DOHH2 (cell line): ENCODE results near the gene KCNJ6.
"Not testable (repeated sequence)": the region's sequence is repeated elsewhere in the genome, so short reads cannot be mapped to it uniquely, and the experiment has no call there.

Experiments used
- H3F3A ChIP-seq: fragments of 200-600 bp; sonication (generic), shearing (Covaris generic); 2 replicates; pipeline ENCODE4 v1.6.0; 2016; ENCODE audit warnings: antibody characterized with exemption, mild to moderate bottlenecking; ENCODE audit not compliant: control insufficient read depth, insufficient read depth
- H3K27ac ChIP-seq: fragments of 200-600 bp; sonication (generic); 2 replicates; pipeline ENCODE4 v1.5.1; 2014; ENCODE audit warnings: low read depth, mild to moderate bottlenecking, low read length, moderate library complexity
- H3K27me3 ChIP-seq: fragments of 200-600 bp; sonication (generic); 2 replicates; pipeline ENCODE4 v1.6.1; 2014; ENCODE audit warnings: mild to moderate bottlenecking, low read length, mixed read lengths; ENCODE audit not compliant: control insufficient read depth
- H3K36me3 ChIP-seq: fragments of 200-600 bp; sonication (generic); 2 replicates; pipeline ENCODE4 v1.6.1; 2014; ENCODE audit warnings: mild to moderate bottlenecking, low read length, moderate library complexity, mixed read lengths; ENCODE audit not compliant: control insufficient read depth
- H3K4me1 ChIP-seq: fragments of 200-600 bp; sonication (generic); 2 replicates; pipeline ENCODE4 v1.6.1; 2014; ENCODE audit warnings: mild to moderate bottlenecking, low read length, mixed read lengths; ENCODE audit not compliant: control insufficient read depth
- H3K4me2 ChIP-seq: fragments of 200-600 bp; sonication (generic); 2 replicates; pipeline ENCODE4 v1.6.0; 2014; ENCODE audit warnings: mild to moderate bottlenecking, low read length, moderate library complexity
- H3K4me3 ChIP-seq: fragments of 200-600 bp; sonication (generic); 2 replicates; pipeline ENCODE4 v1.5.1; 2014; ENCODE audit warnings: mild to moderate bottlenecking, low read length, mixed read lengths
- H3K79me2 ChIP-seq: fragments of 200-600 bp; sonication (generic); 2 replicates; pipeline ENCODE4 v1.6.1; 2014; ENCODE audit warnings: mild to moderate bottlenecking, low read length, mixed read lengths; ENCODE audit not compliant: control insufficient read depth
- H3K9me2 ChIP-seq: fragments of 200-600 bp; sonication (generic); replicated peaks from 2 replicates; pipeline ENCODE4 v1.6.1; 2014; ENCODE audit warnings: mild to moderate bottlenecking, low read length, mixed read lengths; ENCODE audit not compliant: control insufficient read depth
- H3K9me3 ChIP-seq: fragments of 200-600 bp; sonication (generic); 2 replicates; pipeline ENCODE4 v1.6.1; 2014; ENCODE audit warnings: antibody characterized with exemption, low read length, mixed read lengths; ENCODE audit not compliant: control insufficient read depth, insufficient read depth
- H4K20me1 ChIP-seq: fragments of 200-600 bp; sonication (generic); 2 replicates; pipeline ENCODE4 v1.6.0; 2014; ENCODE audit warnings: low read depth, mild to moderate bottlenecking, antibody characterized with exemption, low read length, moderate library complexity; ENCODE audit not compliant: control insufficient read depth, insufficient read depth
- EZH2phosphoT487 ChIP-seq: fragments of 200-600 bp; sonication (generic); IDR thresholded peaks from 2 replicates; pipeline ENCODE4 v1.6.1; 2017; ENCODE audit warnings: borderline replicate concordance, mild to moderate bottlenecking, antibody characterized with exemption, low read length, moderate library complexity, mixed read lengths
- TF ChIP-seq, protein P1 (sequence below): fragments of 200-600 bp; sonication (generic); IDR thresholded peaks from one replicate; pipeline ENCODE4 v1.5.1; 2014; ENCODE audit warnings: antibody characterized with exemption, mild to moderate bottlenecking, low read depth, low read length; ENCODE audit not compliant: poor library complexity, severe bottlenecking

KCNJ6 gene

GRCh38 chr21:37588644-37589043 is 327.6 kb downstream of the KCNJ6 start:
- not testable (repeated sequence) for H3K4me3 ChIP-seq, H3K9me3 ChIP-seq, H3F3A ChIP-seq, H4K20me1 ChIP-seq, H3K4me1 ChIP-seq, H3K36me3 ChIP-seq, H3K4me2 ChIP-seq, H3K9me2 ChIP-seq, H3K27me3 ChIP-seq, H3K79me2 ChIP-seq, H3K27ac ChIP-seq

GRCh38 chr21:37587635-37588177 is 328.6 kb downstream of the KCNJ6 start:
- no peaks in the 10 kb centered on the region for H3K9me2 ChIP-seq
- no peaks in the 10 kb centered on the region for H3K9me3 ChIP-seq
- H3K4me2 ChIP-seq = no peak overlapping the region
- no peaks in the 10 kb centered on the region for H3K27me3 ChIP-seq
- no peak overlapping the region for H3K4me3 ChIP-seq
- no peaks in the 10 kb centered on the region for H3K79me2 ChIP-seq
- no peaks in the 10 kb centered on the region for H3K36me3 ChIP-seq
- H3K27ac ChIP-seq = no peak overlapping the region
- TF ChIP-seq, protein P1, sequence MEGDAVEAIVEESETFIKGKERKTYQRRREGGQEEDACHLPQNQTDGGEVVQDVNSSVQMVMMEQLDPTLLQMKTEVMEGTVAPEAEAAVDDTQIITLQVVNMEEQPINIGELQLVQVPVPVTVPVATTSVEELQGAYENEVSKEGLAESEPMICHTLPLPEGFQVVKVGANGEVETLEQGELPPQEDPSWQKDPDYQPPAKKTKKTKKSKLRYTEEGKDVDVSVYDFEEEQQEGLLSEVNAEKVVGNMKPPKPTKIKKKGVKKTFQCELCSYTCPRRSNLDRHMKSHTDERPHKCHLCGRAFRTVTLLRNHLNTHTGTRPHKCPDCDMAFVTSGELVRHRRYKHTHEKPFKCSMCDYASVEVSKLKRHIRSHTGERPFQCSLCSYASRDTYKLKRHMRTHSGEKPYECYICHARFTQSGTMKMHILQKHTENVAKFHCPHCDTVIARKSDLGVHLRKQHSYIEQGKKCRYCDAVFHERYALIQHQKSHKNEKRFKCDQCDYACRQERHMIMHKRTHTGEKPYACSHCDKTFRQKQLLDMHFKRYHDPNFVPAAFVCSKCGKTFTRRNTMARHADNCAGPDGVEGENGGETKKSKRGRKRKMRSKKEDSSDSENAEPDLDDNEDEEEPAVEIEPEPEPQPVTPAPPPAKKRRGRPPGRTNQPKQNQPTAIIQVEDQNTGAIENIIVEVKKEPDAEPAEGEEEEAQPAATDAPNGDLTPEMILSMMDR = no peak
- TF ChIP-seq EZH2phosphoT487 = no peak
- H3F3A ChIP-seq = no peaks in the 10 kb centered on the region
- H4K20me1 ChIP-seq = no peaks in the 10 kb centered on the region
- no peaks in the 10 kb centered on the region for H3K4me1 ChIP-seq

GRCh38 chr21:37587203-37587602 is 329.1 kb downstream of the KCNJ6 start:
- TF ChIP-seq EZH2phosphoT487 = no peak
- TF ChIP-seq, protein P1 = no peak
- Histone ChIP-seq H3K36me3 (no peaks in the 10 kb centered on the region), H3K4me2 (no peak overlapping the region), H3K79me2 (no peaks in the 10 kb centered on the region), H3K4me1 (no peaks in the 10 kb centered on the region), H3F3A (no peaks in the 10 kb centered on the region), H3K4me3 (no peak overlapping the region), H4K20me1 (no peaks in the 10 kb centered on the region), H3K9me3 (no peaks in the 10 kb centered on the region), H3K27ac (no peak overlapping the region), H3K9me2 (no peaks in the 10 kb centered on the region), H3K27me3 (no peaks in the 10 kb centered on the region)

- H4K20me1 ChIP-seq = no peaks in the 10 kb centered on the region
- H3K4me3 ChIP-seq = no peak overlapping the region
- H3K9me2 ChIP-seq = no peaks in the 10 kb centered on the region
- TF ChIP-seq EZH2phosphoT487 = no peak
- TF ChIP-seq, protein P1 = peak; percentile 31
- H3K27me3 ChIP-seq = peaks cover 6% of the 10 kb centered on the region; the same call in 1 of the 2 replicates
- no peaks in the 10 kb centered on the region for H3K36me3 ChIP-seq
- H3K4me2 ChIP-seq = no peak overlapping the region
- no peak overlapping the region for H3K27ac ChIP-seq
- no peaks in the 10 kb centered on the region; the same call in 1 of the 2 replicates for H3K9me3 ChIP-seq
- no peaks in the 10 kb centered on the region for H3K79me2 ChIP-seq
- no peaks in the 10 kb centered on the region for H3F3A ChIP-seq
- H3K4me1 ChIP-seq = no peaks in the 10 kb centered on the region
Measured at GRCh38 chr21:37582590-37582989, 333.7 kb downstream of the KCNJ6 start.
